GM12878 (cell line): Measurements from ENCODE around the gene TBRG4. TPM values are rescaled to one million over a fixed set of nuclear protein-coding genes. Genes with fewer than 3 reads are reported as not detected.

Source experiments
- ATAC-seq: fragments of 200-7000 bp; cut with Tn5 transposase; 3 replicates; pipeline ENCODE4 v1.9.1; 2020; ENCODE audit warnings: mild to moderate bottlenecking, moderate library complexity
- BruUV-seq: library from RNA; stranded (reverse); fragments of 400-500 nt; replicated peaks from 2 replicates; lab custom pipeline; 2021; lab: Mats Ljungman, UMichigan
- CTCF ChIA-PET: fragments of 300-600 bp; sonication (Branson Sonifier 250); formaldehyde crosslinking; extraction: SDS; loops from one replicate; lab custom pipeline; 2021; ENCODE audit warnings: inconsistent platforms; lab: Yijun Ruan, JAX
- POLR2A ChIA-PET: fragments of 350-600 bp; formaldehyde crosslinking; extraction: SDS; loops from one replicate; lab custom pipeline; 2021; ENCODE audit warnings: inconsistent platforms; lab: Charles Lee
- RAD21 ChIA-PET: fragments of 300-600 bp; sonication (Branson Sonifier 250); formaldehyde crosslinking; loops from one replicate; lab custom pipeline; 2023; ENCODE audit warnings: antibody characterized with exemption; ENCODE audit not compliant: unreplicated experiment; lab: Charles Lee
- SMC1A ChIA-PET: fragments of 300-600 bp; sonication (Branson Sonifier 250); formaldehyde crosslinking; loops from one replicate; lab custom pipeline; 2023; ENCODE audit not compliant: unreplicated experiment, uncharacterized antibody; lab: Charles Lee
- DNase-seq: peaks from one replicate; pipeline ENCODE4 v3.0.0-alpha.2; 2011; ENCODE audit warnings: low read depth, low spot score
- FAIRE-seq: peaks from 3 replicates; lab custom pipeline; 2011; peaks lifted over from hg19 to GRCh38; lab: Jason Lieb, UNC
- H2AFZ ChIP-seq: 2 replicates; pipeline ENCODE4 v1.6.0; 2011; ENCODE audit warnings: low read depth, low read length, control low read depth; ENCODE audit not compliant: control insufficient read depth
- H3K27ac ChIP-seq: 2 replicates; pipeline ENCODE4 v1.5.1; 2011; ENCODE audit warnings: control low read depth; ENCODE audit not compliant: control insufficient read depth, insufficient read depth
- H3K27me3 ChIP-seq, 2 experiments: replicated peaks in 1 of 2; 2 replicates each; pipeline versions ENCODE4 v1.6.0 to v1.6.1; 2011; ENCODE audit warnings: low read length in 1 of 2; ENCODE audit not compliant: control insufficient read depth in 2 of 2, insufficient read depth in 2 of 2
- H3K36me3 ChIP-seq, 2 experiments: 2 replicates each; pipeline ENCODE4 v1.5.1; 2011; ENCODE audit warnings: low read length in 1 of 2; ENCODE audit not compliant: control insufficient read depth in 2 of 2, insufficient read depth in 2 of 2
- H3K4me1 ChIP-seq: 2 replicates; pipeline ENCODE4 v1.6.1; 2011; ENCODE audit warnings: mild to moderate bottlenecking, low read length, moderate library complexity, mixed read lengths; ENCODE audit not compliant: control insufficient read depth, insufficient read depth
- H3K4me2 ChIP-seq: 2 replicates; pipeline ENCODE4 v1.6.0; 2011; ENCODE audit warnings: control low read depth; ENCODE audit not compliant: control insufficient read depth, insufficient read depth
- H3K4me3 ChIP-seq: fragments of 200-600 bp; sonication (generic); 2 replicates; pipeline ENCODE4 v1.5.1; 2016
- H3K79me2 ChIP-seq: 2 replicates; pipeline ENCODE4 v1.6.0; 2011; ENCODE audit warnings: low read length; ENCODE audit not compliant: control insufficient read depth, insufficient read depth
- H3K9ac ChIP-seq: 2 replicates; pipeline ENCODE4 v1.8.0; 2011; ENCODE audit warnings: low read length, control low read depth, mixed read lengths; ENCODE audit not compliant: control insufficient read depth, insufficient read depth
- H3K9me3 ChIP-seq: replicated peaks from 3 replicates; pipeline ENCODE4 v1.5.1; 2011; ENCODE audit warnings: mild to moderate bottlenecking, low read length; ENCODE audit not compliant: control insufficient read depth, insufficient read depth
- H4K20me1 ChIP-seq: 2 replicates; pipeline ENCODE4 v1.6.0; 2011; ENCODE audit not compliant: control insufficient read depth, insufficient read depth
- BCL3 ChIP-seq: IDR thresholded peaks from 2 replicates; pipeline ENCODE4 v1.6.1; 2011; ENCODE audit warnings: borderline replicate concordance, low read depth, mild to moderate bottlenecking, moderate library complexity, low read length; ENCODE audit not compliant: insufficient read depth, poor library complexity, severe bottlenecking
- CEBPZ ChIP-seq: fragments of 150-350 bp; IDR thresholded peaks from 2 replicates; pipeline ENCODE4 v1.6.1; 2016; ENCODE audit warnings: low read depth, low read length
- E2F8 ChIP-seq: fragments of 450-650 bp; IDR thresholded peaks from 2 replicates; pipeline ENCODE4 v1.6.1; 2018; ENCODE audit warnings: mild to moderate bottlenecking, low read depth, moderate library complexity; ENCODE audit not compliant: partially characterized antibody
- MYB ChIP-seq: fragments of 150-350 bp; IDR thresholded peaks from 2 replicates; pipeline ENCODE4 v1.6.1; 2014; ENCODE audit warnings: mild to moderate bottlenecking, low read depth, low read length, borderline replicate concordance
- SMAD5 ChIP-seq: IDR thresholded peaks from 2 replicates; pipeline ENCODE4 v1.6.1; 2016; ENCODE audit warnings: antibody characterized with exemption, low read depth
- SRF ChIP-seq, 2 experiments: IDR thresholded peaks; 2 replicates each; pipeline ENCODE4 v1.6.1; 2011; ENCODE audit warnings: low read depth in 2 of 2, low read length in 2 of 2, mild to moderate bottlenecking in 1 of 2, moderate library complexity in 1 of 2
- TARDBP ChIP-seq: IDR thresholded peaks from 2 replicates; pipeline ENCODE4 v1.6.1; 2016; ENCODE audit warnings: borderline replicate concordance
- ZNF592 ChIP-seq: fragments of 450-650 bp; IDR thresholded peaks from 2 replicates; pipeline ENCODE4 v1.6.1; 2017; ENCODE audit warnings: mild to moderate bottlenecking, moderate library complexity
- WGBS: methylation state at CpG from one replicate; pipeline ENCODE4 v1.1.6; 2016; ENCODE audit warnings: low lambda C conversion rate; ENCODE audit not compliant: insufficient replicate concordance, insufficient coverage; ENCODE audit errors: missing lambda C conversion rate; 5-methylcytosine and 5-hydroxymethylcytosine counted together
- in situ Hi-C: fragments of 300-500 bp; cut with MboI; formaldehyde crosslinking; loops from 9 replicates; pipeline ENCODE4 v1.14.3; 2018; ENCODE audit warnings: mixed read lengths
- intact Hi-C: fragments of 100-400 bp; cut with micrococcal nuclease; formaldehyde crosslinking; loops from one replicate; pipeline ENCODE4 v1.14.2; 2022; ENCODE audit not compliant: unreplicated experiment
- polyA plus RNA-seq, 11 experiments: library from polyadenylated mRNA; depleted of rRNA in 4 of 11; unstranded in 6 of 11; stranded (reverse) in 5 of 11; fragments of >200 nt; fragmentation: Nextera tagmentation in 4 of 11; fragmentation: Illumina TruSeq in 1 of 11; extraction: Ambion mirVana in 4 of 11; extraction: Trizol in 1 of 11; gene quantifications; 1 replicate in 1 of 11; 2 replicates in 10 of 11; pipeline versions ENCODE4 v1.2.1 to v1.2.3, GENCODE V29; 2011 to 2016; ENCODE audit warnings: inconsistent platforms in 2 of 11, missing spikeins in 2 of 11, low read depth in 1 of 11
- total RNA-seq, 4 experiments: library from RNA; depleted of rRNA in 3 of 4; stranded (reverse); fragments of >200 nt in 3 of 4; fragmentation: Illumina TruSeq in 1 of 4; extraction: Trizol in 1 of 4; gene quantifications; 2 replicates each; pipeline versions ENCODE4 v1.2.1 to v1.2.3, GENCODE V29; 2013 to 2021

TBRG4 gene
- total and polyA plus RNA-seq, 10 of the 15 experiments (the other 5 are each of a cell fraction or from before 2014, with no cell fraction given): 8.4 to 130 (median 118) TPM

- no peak for TF ChIP-seq E2F8
- no peak for TF ChIP-seq BCL3
- TF ChIP-seq, all 136 proteins: peak for 0
Measured at GRCh38 chr7:45072131-45073030, 39.1 kb downstream of the TBRG4 start (continued).

GRCh38 chr7:45071528-45071927 is 40.0 kb downstream of the TBRG4 start:
- SMC1A ChIA-PET: interaction anchor here (0.8 to 1.1 kb wide), 2 partner anchors 70 to 93 kb away, joined by 3 to 5 read pairs; partner anchors contain the start of gene MYO1G
- H3K36me3 ChIP-seq: peaks cover 30 to 70% of the 10 kb centered on the region in 2 experiments
- RAD21 ChIA-PET: no interaction called here
- no peak overlapping the region for H3K9ac ChIP-seq
- H4K20me1 ChIP-seq: peaks cover 6% of the 10 kb centered on the region; the same call in 1 of the 2 replicates
- H2AFZ ChIP-seq: no peak overlapping the region
- in situ Hi-C loops (no loop called here), intact Hi-C loops (no loop called here)
- WGBS: 92% methylated on average over 3 of the region's 3 CpGs
- no peak overlapping the region for H3K4me3 ChIP-seq
- H3K9me3 ChIP-seq: no peaks in the 10 kb centered on the region
- no peak overlapping the region for H3K27ac ChIP-seq
- H3K4me2 ChIP-seq: no peak overlapping the region
- H3K27me3 ChIP-seq: no peaks in the 10 kb centered on the region
- POLR2A ChIA-PET: interaction anchor here (0.5 to 0.8 kb wide), 2 partner anchors 58 to 202 kb away, joined by 3 read pairs; no protein-coding TSS in a partner anchor
- ATAC-seq: no peak
- CTCF ChIA-PET: no interaction called here
- no peak for FAIRE-seq
- H3K79me2 ChIP-seq: no peaks in the 10 kb centered on the region
- H3K4me1 ChIP-seq: no peaks in the 10 kb centered on the region
- DNase-seq: no peak
- TSS peak; percentile 46 for BruUV-seq
- TF ChIP-seq SRF (IDR thresholded peaks at IDR 0.05; ENCODE audit: low read depth in 2 of 2, low read length in 2 of 2) (no peak), CEBPZ (no peak), MYB (no peak), ZNF592 (no peak), TARDBP (no peak), SMAD5 (no peak)
